CD4-positive, alpha-beta T cell treated with Interleukin-4 for 4 hours (primary cell): ENCODE data around the gene CD96.
A peak's percentile ranks its signal among the peaks of the same experiment; 100 is the strongest.

Experiments used
- DNase-seq: peaks from one replicate; pipeline ENCODE4 v3.0.0-alpha.2; 2020

CD96 gene

GRCh38 chr3:111681661-111682426 lies 139.8 kb downstream of the CD96 start:
- DNase-seq: no peak

DNA sequence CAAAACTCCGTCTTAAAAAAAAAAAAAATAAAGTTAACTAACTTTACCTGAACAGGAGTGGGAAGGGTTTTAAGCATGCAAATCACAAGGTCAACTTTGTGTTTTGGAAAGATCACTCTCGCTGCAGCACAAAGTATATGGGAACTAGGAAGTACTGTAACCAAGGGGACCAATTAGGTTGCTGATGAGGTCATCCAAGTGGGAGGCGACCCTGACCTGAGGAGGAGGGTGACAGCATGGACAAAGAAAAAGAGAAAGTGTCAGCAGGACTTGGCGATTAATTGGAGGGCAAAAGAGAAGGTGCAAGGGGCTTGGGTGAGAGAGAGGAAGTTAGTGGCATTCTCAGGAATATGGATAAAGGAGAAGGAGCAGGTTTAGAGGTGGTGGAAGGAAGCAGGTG lies 142.6 kb downstream of the CD96 start:
- DNase-seq: no peak

DNA sequence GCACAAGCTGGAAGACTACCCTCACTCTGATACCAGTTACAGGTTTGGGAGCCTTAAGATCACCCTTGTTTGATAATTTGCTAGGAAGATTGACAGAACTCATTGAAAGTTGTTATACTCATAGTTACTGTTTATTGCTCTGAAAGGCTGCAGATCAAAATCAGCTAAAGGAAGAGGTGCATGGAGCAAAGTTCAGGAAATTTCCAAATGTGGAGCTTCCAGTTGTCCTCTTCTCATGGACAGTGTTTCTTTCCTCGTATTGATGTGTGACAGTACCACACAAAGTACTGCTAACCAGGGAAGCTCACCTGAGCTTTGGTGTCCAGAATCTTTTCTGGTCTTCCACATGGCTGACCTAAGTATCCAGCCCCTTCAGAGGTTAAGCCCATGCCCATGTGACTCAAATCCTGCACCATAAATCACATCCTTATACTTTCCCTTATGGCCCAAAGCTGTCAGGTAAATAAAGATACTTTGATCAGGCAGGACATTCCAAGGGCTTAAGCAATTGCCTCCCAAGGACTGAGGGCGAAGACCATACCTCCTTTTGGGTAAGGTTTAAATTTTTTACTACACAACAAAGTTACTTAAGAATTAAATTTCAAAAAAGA lies 146.3 kb downstream of the CD96 start:
- no peak for DNase-seq

DNA sequence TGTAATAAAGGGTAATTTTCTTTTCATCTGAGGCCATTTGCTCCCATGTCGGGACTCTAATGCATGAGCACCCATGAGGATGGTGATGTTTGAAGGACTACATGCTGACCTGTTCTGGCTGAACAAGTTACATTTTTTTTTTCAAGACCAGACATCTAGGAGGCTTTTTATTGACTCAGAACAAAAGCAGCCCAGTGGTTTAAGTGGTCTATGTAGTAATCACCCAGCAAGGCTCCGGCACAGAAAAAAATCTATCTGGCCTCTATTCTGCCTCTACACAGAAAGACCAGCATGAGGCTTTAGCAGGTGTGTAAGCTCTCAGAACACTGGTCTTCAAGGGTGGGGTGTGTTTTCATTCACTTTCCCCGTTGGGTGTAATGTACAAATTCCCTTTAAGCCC lies 148.2 kb downstream of the CD96 start:
- DNase-seq: no peak

DNA sequence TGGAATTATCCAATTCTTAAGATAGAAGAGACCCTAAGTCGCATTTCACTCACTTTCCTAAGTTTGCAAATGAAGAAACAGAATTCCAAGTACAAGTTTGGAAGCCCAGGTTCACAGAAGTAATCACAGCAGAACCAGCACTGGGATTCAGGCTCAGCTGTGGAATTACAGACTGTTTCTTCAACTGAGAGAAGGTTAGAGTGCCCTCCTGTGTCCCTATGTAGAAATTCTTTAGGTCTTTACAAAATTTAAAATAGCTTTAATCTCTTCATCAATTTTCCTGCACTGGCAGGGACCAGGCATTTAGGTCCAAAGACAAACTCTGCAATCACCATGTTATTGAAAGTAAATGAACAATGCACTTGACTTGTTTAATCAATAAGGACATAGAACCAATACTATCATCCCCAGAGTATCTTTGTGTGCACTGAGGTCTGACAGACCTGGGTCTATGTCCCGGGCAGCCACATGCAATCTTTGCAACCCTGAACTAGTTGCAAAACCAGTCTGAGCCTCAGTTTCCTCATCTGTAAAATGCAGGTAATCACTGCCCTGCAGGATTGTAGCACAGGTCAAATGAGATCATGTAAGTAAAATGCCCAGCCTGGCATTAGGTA lies 149.4 kb downstream of the CD96 start:
- DNase-seq: no peak

DNA sequence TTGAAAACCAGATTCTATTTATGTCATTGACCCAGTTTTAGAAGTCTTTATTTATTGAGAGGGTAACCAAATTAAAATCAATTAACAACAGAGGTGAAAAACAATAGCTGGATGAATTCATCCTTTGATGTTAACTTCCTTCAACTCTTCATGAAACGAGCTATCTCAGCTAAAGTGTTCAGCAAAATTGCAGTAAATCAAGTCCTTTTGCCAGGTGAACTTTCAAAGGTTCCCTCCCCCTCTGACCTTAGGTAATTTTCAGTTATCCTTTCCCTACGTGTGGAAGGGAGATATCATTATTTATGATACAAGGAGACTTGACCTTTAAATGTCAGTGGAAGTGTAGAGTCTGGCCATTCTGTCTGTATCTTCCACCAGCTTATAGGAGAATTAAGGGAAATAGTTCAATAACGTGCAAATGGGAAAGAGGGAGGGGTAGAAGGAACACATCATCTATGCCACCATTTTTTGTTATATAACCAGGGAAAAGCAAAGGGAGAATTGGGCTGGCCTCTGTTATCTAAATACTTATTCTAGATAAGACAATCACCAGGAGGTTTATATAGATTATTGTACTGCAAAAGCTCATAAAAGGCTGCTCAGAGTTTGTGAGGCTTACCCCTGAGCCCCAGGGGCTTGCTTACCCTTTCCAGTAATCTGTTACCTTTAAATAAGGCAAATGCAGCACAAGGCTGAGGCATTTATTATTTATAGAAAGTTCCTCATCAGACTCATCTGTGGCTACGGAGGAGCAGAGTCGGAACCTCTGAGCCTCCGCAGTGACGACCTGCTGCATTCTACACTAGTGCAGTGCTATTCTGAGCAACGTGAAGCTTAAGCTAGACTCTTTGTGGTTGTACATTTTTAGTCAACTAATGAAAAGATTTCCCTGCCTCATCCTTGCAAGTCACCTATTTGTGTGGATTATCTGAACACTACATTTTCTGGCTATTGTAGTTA lies 150.9 kb downstream of the CD96 start:
- DNase-seq: no peak

- no peak for DNase-seq
These were observed 152.5 kb downstream of the CD96 start for GRCh38 chr3:111694471-111694870.

DNA sequence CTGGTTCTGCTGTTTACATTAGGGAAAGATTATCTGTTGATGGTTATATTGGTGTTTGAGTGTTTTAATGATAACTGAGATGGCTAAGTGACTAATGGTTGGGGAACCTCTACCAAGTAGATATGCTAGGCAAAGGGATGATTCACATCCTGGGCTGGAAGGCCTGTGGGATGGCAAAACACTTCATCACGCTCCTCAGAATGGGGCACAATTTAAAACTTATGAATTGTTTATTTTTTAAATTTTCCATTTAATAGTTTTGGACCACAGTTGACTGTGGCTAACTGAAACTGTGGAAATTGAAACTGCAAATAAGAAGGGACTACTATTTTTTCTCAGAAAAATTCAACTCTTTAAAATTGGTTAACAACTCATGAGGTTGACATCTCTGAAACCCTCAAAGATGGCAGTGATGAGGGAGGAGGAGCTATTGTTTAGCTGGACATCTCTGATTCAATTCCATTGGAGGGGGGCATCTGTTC lies 153.7 kb downstream of the CD96 start:
- DNase-seq: peak; percentile 62

- DNase-seq: no peak
These were observed 158.1 kb downstream of the CD96 start for GRCh38 chr3:111700054-111700453.

DNA sequence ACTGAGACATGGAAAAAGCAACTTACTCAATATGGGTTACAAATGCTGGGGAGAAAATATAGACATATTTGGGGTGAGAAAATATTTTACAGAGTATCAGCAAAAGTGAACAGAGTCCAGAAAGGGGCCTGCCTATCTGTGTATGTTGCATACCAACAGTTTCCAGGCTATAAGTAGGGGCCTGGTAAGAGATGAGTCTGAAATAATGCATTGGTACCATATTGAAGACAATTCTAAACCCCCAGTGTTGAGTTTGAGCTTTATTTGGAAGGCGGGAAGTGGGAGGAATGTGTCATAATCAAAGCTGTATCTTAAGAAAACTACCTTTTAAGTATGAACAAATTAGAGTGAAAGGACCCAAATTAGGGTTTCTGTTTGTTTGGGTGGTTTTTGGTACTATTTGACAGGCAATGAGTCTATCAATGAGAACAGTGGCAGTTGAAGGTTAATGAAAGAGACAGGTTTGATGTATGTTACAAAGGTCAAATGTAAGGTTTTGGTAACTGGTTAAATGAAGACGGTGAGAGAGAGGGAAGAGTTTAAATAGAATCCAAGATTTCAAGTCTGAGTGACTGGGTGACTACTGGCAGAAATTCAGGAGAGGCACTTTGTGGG lies 159.4 kb downstream of the CD96 start:
- DNase-seq: no peak
